ENCODE results near the gene METTL22.

DNA sequence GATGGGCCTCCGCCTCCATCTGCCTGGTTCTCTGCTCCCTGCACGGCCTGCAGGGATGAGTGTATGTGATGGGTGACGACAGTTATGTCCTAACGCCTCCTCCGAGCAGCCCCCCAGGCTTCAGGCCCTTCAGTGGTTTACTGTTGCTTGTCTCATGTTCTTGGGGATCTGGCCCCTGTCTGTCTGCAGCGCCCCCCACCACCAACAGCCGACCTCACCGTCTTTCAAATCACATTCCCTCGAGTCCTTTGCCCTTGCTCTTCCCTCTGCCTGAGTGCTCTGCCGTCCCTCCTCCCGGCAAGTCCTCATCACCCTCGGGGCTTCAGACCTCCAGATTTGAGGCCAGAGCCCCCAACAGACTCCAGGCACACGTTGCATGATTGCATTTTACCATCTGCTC is 18.2 kb downstream of the METTL22 start:
- TF ChIP-seq, protein P1, sequence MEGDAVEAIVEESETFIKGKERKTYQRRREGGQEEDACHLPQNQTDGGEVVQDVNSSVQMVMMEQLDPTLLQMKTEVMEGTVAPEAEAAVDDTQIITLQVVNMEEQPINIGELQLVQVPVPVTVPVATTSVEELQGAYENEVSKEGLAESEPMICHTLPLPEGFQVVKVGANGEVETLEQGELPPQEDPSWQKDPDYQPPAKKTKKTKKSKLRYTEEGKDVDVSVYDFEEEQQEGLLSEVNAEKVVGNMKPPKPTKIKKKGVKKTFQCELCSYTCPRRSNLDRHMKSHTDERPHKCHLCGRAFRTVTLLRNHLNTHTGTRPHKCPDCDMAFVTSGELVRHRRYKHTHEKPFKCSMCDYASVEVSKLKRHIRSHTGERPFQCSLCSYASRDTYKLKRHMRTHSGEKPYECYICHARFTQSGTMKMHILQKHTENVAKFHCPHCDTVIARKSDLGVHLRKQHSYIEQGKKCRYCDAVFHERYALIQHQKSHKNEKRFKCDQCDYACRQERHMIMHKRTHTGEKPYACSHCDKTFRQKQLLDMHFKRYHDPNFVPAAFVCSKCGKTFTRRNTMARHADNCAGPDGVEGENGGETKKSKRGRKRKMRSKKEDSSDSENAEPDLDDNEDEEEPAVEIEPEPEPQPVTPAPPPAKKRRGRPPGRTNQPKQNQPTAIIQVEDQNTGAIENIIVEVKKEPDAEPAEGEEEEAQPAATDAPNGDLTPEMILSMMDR (conservative IDR thresholded peaks at IDR 0.05; ENCODE audit: low read length), result no peak
- TF ChIP-seq EZH2phosphoT487 (IDR thresholded peaks at IDR 0.05; ENCODE audit: borderline replicate concordance), result no peak

Measured in Loucy (cell line).